HG03280 (cell line): Measurements from ENCODE around the gene PTRH1.

Experiments used
- ATAC-seq: cut with Tn5 transposase; IDR thresholded peaks from one replicate; pipeline ENCODE4 v1.9.1; 2021; ENCODE audit warnings: mild to moderate bottlenecking, moderate library complexity; ENCODE audit not compliant: unreplicated experiment

The PTRH1 gene

GRCh38 chr9:127698985-127699670 lies 16.3 kb downstream of the PTRH1 start:
- ATAC-seq: peak; percentile 96

- no peak for ATAC-seq
These were observed 17.1 kb downstream of the PTRH1 start for GRCh38 chr9:127698386-127698785.

GRCh38 chr9:127697575-127697974 lies 17.9 kb downstream of the PTRH1 start:
- no peak for ATAC-seq

GRCh38 chr9:127694890-127695720 lies 20.4 kb downstream of the PTRH1 start:
- ATAC-seq: no peak

- no peak for ATAC-seq
These were observed 21.8 kb downstream of the PTRH1 start for GRCh38 chr9:127693697-127694096.

GRCh38 chr9:127693143-127693542 lies 22.3 kb downstream of the PTRH1 start:
- no peak for ATAC-seq

- ATAC-seq: no peak
These were observed 23.4 kb downstream of the PTRH1 start for GRCh38 chr9:127692071-127692470.

- no peak for ATAC-seq
These were observed 24.7 kb downstream of the PTRH1 start for GRCh38 chr9:127690735-127691134.

GRCh38 chr9:127689329-127690000 lies 26.0 kb downstream of the PTRH1 start:
- ATAC-seq: no peak

GRCh38 chr9:127686461-127687393 lies 28.7 kb downstream of the PTRH1 start:
- no peak for ATAC-seq

GRCh38 chr9:127684576-127684975 lies 30.9 kb downstream of the PTRH1 start:
- no peak for ATAC-seq

- no peak for ATAC-seq
These were observed 31.7 kb downstream of the PTRH1 start for GRCh38 chr9:127683723-127684122.

- no peak for ATAC-seq
These were observed 32.9 kb downstream of the PTRH1 start for GRCh38 chr9:127682351-127683136.

GRCh38 chr9:127680846-127681245 lies 34.6 kb downstream of the PTRH1 start:
- no peak for ATAC-seq

GRCh38 chr9:127680226-127680625 lies 35.2 kb downstream of the PTRH1 start:
- no peak for ATAC-seq

- no peak for ATAC-seq
These were observed 36.0 kb downstream of the PTRH1 start for GRCh38 chr9:127679506-127679905.

- no peak for ATAC-seq
These were observed 38.8 kb downstream of the PTRH1 start for GRCh38 chr9:127676638-127677037.

- no peak for ATAC-seq
These were observed 42.2 kb downstream of the PTRH1 start for GRCh38 chr9:127673234-127673633.

- no peak for ATAC-seq
These were observed 47.6 kb downstream of the PTRH1 start for GRCh38 chr9:127667906-127668305.
